GM19455 (cell line): ENCODE measurements around the gene RFC2.
A peak's percentile ranks its signal among the peaks of the same experiment; 100 is the strongest.

ENCODE experiments used
- ATAC-seq: cut with Tn5 transposase; IDR thresholded peaks from one replicate; pipeline ENCODE4 v1.9.1; 2021; ENCODE audit not compliant: unreplicated experiment

The RFC2 gene

DNA sequence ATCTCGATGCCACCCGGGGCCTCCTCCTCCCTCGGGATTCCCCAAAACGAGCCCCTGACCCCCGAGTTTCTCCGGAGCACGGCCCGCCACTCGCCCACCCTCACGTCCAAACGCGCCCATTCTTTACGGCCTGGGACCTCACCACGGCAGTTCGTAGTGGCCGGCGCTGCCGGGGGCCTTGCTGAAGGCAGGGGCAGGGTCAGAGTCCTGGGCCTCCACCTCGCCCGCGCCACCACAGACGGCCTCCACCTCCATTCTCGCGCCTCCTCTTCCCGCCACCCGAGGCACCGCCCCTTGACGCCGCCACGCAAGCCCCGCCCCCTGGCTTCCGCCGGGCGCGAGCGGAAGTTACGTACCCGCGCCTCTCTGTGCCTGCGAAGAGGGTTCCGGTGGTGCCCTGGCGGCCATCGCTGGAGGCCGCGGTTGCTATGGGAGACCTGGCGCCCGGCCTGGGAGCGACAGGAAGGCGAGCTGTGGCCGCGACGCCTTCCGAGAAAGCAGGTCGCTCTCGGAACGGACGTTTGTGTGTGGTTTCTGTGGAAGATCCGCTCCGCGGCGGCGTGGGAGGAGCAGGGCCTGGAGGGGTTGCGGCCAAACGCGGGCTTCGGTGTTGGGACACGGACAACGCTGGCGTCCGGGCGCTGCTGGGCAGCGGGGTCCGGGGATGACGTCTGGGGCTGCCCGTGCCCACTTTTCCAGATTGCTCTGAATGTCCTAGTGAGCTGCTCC, at the start of gene RFC2:
TSS of gene RFC2 (minus strand) at position 271 of the 729 bp plus-strand sequence. CDS start at position 255, 16 bp downstream.
- ATAC-seq: peak; percentile 89

DNA sequence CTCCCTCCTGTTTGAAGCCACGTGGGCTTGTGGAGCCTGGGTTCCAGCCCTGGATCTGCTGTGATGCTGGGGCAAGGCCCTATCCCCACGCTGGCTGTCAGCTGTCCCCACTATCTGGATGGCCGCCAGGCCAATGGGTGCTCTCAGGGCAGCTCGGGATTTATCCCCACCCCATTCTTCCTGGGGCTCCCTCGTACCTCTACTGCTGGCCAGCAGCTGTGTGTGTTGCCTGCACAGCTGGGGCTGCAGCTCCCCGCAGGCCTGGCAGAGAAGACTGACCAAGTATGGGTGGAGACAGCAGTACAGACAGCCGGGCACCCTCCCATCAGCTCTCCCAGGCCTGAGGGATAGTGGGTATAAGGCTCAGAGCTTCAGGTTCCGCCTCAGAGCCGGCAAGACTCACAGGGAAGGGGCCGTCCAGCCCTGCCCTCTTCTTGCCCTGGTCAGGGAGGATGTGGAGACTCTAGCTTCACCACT, 48.6 kb upstream of the RFC2 start:
- no peak for ATAC-seq

DNA sequence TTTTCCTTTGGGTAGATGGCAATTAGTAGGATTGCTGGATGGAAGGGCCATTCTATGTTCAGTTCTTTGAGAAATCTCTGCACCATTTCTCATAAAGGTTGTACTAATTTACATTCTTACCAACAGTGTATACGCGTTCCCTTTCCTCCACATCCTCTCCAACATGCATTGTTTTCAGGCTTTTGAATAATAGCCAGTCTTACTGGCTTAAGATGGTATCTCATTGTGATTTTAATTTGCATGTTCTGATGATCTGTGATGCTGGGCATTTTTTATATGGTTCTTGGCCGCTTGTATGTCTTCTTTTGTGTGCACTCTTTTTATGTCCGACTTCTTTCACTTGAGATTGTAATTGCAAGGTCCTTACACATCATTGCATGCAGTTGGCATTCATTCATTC, 46.7 kb upstream of the RFC2 start:
- ATAC-seq: no peak

- ATAC-seq: no peak
Observed at GRCh38 chr7:74299401-74299800, 45.2 kb upstream of the RFC2 start.

- no peak for ATAC-seq
Observed at GRCh38 chr7:74297516-74298233, 43.5 kb upstream of the RFC2 start.

DNA sequence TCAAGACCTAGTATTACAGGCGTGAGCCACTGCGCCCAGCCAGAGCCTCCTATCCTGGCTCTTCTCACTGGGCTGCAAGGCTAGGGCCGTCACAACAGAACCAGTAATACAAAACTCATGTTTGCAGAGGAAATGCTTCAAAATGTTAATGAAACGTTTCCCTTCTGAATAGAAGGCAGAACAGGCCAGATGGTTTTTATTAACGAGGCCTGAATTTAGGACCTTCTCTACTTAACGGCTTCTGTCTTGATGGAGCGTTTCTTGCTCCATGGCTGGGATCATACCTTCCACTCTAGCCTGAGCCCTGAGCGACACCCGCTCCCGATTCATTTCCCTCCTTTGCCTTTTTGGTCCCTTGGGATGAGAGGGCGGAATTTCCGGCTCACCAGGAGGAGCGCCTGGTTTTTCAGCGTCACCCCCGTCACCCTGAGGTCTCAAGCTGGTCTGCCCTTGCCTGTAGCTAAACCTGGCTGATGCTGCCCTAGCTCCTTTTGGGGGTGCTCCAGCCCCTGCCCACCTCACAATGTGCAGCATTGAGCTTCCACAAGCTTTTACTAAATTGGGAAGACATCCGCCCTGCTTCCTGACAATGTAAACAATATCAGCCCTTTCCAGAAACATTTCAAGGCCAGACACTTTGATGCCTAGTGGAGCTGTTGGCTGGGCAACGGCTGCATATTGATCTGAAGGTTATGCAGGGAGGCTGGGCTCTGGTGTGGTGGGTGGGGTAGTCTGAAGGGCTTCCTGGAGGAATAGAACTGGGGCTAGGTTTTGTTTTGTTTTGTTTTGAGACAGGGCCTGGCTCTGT, 40.2 kb upstream of the RFC2 start:
- no peak for ATAC-seq

GRCh38 chr7:74293577-74293908, 39.3 kb upstream of the RFC2 start:
- ATAC-seq: no peak

GRCh38 chr7:74292757-74293576, 38.8 kb upstream of the RFC2 start:
- no peak for ATAC-seq

DNA sequence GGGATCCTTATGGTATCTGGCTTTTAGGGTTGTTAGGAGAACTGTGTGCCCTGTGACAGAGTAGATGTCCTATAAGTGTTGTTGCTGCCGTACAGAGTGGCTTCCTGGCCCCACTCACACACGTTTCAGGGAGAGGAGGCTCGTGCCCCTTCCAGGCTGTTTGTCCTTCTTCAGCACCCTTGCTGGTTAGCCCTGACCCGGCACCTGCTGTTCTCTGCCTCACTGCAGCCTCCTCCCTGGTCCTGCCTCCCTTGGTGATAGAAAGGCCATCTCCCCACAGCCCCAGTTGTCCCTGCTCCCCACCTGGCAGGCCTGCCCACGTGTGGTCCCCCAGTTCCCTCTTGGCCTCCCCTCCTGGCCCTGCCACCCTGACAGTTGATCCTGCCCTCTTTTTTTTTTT, 37.3 kb upstream of the RFC2 start:
- ATAC-seq: no peak

- ATAC-seq: no peak
Observed at GRCh38 chr7:74290981-74291441, 36.8 kb upstream of the RFC2 start.

- ATAC-seq: no peak
Observed at GRCh38 chr7:74290553-74290950, 36.4 kb upstream of the RFC2 start.

- no peak for ATAC-seq
Observed at GRCh38 chr7:74289659-74290552, 35.7 kb upstream of the RFC2 start.

DNA sequence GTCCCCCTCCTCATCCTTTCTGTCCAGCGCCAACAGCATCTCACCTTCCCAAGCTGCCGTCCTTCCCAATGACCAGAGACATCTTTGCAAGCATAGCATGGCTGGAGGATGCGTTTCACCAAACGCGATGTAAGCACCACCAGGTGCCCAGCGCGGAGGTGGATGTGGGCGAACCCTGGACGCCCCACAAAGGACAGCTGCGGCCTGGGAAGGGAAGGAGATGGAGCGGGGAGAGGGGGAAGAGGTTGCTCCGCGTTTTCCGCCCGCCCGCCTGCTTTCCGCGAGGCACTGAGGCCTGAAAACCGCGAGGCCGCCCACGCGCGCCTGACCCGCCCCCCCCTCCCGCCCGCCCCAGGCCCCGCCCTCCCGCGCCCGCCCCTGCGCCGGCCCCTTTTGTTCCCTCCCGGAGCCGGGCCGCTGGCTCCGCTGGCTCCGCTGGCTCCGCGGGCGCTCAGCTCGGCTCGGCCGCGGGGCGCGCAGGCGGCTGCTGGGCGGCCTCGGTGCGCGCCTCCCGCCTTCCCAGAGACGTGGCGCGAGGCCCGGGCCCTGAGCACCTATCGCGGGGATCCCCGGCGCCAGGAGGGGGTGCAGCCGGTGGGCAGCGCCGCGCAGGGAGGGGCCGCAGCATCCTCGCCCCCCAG, 34.9 kb upstream of the RFC2 start, which contains the start of gene CLIP2:
TSS of gene CLIP2 (plus strand) at position 390 of the 641 bp plus-strand sequence. CDS start 28,140 bp downstream, outside the sequence.
- no peak for ATAC-seq

- ATAC-seq: no peak
Observed at GRCh38 chr7:74288034-74288881, 34.1 kb upstream of the RFC2 start.

GRCh38 chr7:74287303-74288033, 33.3 kb upstream of the RFC2 start:
- no peak for ATAC-seq

GRCh38 chr7:74286131-74286530, 31.9 kb upstream of the RFC2 start:
- ATAC-seq: no peak

DNA sequence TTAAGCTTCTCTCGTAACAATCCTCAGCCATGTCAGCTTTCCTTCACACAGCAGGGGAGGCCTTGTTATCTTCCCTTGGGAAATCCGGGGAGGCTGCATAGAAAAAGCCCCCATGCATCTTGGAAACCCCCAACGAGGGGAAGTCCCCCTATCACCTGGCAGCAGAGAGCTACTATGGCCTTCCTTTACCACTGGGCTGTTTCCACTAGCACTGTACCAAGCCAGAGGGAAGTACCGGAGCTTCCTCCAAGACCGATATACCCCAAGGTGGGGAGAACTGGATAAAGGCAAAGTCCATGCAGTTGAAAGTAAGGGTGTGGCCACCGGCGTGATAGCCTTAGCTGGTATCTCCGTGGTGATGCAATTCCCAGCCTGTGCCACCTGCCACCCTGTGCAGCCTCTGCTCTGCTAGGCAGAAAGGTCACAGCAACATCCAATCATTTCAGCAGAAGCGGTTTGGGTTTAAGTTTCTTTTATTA, 30.6 kb upstream of the RFC2 start:
- no peak for ATAC-seq
